Measurements from ENCODE around the gene JUND.

DNA sequence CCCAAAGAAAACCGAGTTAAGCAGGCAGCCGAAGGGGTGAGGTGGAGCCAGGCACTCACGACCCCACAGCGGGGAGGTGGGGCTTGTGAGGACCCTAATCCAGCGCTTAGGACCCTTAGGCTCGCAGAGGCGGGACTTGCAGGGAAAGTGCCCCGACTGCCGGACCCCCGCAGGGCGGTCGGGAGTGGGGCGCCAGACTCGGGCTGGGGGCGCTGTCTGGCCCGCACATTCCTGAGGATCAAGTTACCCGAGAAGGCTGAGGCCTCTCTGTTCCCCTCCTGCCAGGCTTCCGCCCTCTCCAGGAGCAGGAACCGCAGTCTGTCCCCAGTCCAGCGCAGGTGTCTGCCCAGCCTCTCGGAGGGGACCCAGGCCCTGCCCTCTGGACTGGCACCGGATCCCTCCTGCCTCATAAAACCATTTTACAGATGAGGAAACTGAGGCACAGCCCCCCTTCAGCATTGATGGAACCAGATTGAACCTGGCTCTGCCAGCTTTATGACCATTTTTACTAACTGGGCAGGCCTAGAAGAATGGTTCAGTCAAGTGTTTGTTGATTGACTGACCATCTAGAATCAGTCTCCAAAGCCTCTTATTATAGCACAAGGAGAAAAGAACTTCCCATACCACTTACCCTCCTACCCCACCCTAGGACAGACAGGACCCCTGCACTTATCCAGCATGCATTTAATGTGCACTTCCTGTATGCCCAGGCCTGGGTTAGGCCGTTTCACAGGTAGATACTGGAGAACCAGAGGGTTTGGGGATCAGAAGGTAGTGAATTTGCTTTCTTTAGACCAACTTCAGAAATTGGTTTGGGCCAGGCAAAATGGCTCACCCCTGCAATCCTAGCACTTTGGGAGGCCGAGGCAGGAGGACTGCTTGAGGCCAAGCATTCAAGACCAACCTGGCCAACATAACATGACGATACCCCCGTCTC lies 6.7 kb upstream of the JUND start:
- TF ChIP-seq EZH2 (IDR thresholded peaks at IDR 0.05; ENCODE audit: insufficient read depth, low read length), result no peak
- no peak for TF ChIP-seq CTCF (IDR thresholded peaks at IDR 0.05; ENCODE audit: insufficient read depth, low read depth, low read length)

All from astrocyte (in vitro differentiated cells and primary cell).